NCI-H128 (cell line): Measurements from ENCODE around the gene PRDM11.

Source experiments
- DNase-seq: peaks from one replicate; lab custom pipeline; 2025; ENCODE audit not compliant: unreplicated experiment; lab: John Stamatoyannopoulos, UW

The PRDM11 gene

GRCh38 chr11:45258982-45259530 is 112.6 kb downstream of the PRDM11 start:
- DNase-seq, result no peak

GRCh38 chr11:45259592-45259991 is 113.2 kb downstream of the PRDM11 start:
- DNase-seq, result no peak

GRCh38 chr11:45260071-45260470 is 113.6 kb downstream of the PRDM11 start:
- no peak for DNase-seq

GRCh38 chr11:45262900-45263299 is 116.5 kb downstream of the PRDM11 start:
- no peak for DNase-seq

- no peak for DNase-seq
Measured at GRCh38 chr11:45263773-45264172, 117.3 kb downstream of the PRDM11 start.

- DNase-seq, result no peak
Measured at GRCh38 chr11:45264839-45265515, 118.5 kb downstream of the PRDM11 start.

- DNase-seq, result no peak
Measured at GRCh38 chr11:45265969-45266675, 119.7 kb downstream of the PRDM11 start.

GRCh38 chr11:45266676-45267020 is 120.2 kb downstream of the PRDM11 start:
- DNase-seq, result no peak

- no peak for DNase-seq
Measured at GRCh38 chr11:45267052-45267451, 120.6 kb downstream of the PRDM11 start.

- DNase-seq, result no peak
Measured at GRCh38 chr11:45267652-45268299, 121.3 kb downstream of the PRDM11 start.

- no peak for DNase-seq
Measured at GRCh38 chr11:45269678-45270077, 123.2 kb downstream of the PRDM11 start.

GRCh38 chr11:45270946-45271716 is 124.7 kb downstream of the PRDM11 start:
- no peak for DNase-seq

GRCh38 chr11:45272701-45273100 is 126.3 kb downstream of the PRDM11 start:
- no peak for DNase-seq

GRCh38 chr11:45273509-45273908 is 127.1 kb downstream of the PRDM11 start:
- no peak for DNase-seq

GRCh38 chr11:45274206-45274605 is 127.8 kb downstream of the PRDM11 start:
- DNase-seq, result no peak

GRCh38 chr11:45275828-45276227 is 129.4 kb downstream of the PRDM11 start:
- DNase-seq, result no peak

- no peak for DNase-seq
Measured at GRCh38 chr11:45278714-45279113, 132.3 kb downstream of the PRDM11 start.

GRCh38 chr11:45279645-45280044 is 133.2 kb downstream of the PRDM11 start:
- no peak for DNase-seq

- DNase-seq, result no peak
Measured at GRCh38 chr11:45280449-45280848, 134.0 kb downstream of the PRDM11 start.

- no peak for DNase-seq
Measured at GRCh38 chr11:45282081-45282480, 135.6 kb downstream of the PRDM11 start.
